Measurements from ENCODE around the gene PCSK1. TPM values are rescaled to one million over a fixed set of nuclear protein-coding genes. Genes with fewer than 3 reads are reported as not detected.

Gene PCSK1
- polyA plus RNA-seq, 2 of the 4 experiments (the other 2 are of a cell fraction): 0.14 to 0.17 TPM

GRCh38 chr5:96453394-96453793 lies 20.3 kb upstream of the PCSK1 start:
- FAIRE-seq: no peak

DNA sequence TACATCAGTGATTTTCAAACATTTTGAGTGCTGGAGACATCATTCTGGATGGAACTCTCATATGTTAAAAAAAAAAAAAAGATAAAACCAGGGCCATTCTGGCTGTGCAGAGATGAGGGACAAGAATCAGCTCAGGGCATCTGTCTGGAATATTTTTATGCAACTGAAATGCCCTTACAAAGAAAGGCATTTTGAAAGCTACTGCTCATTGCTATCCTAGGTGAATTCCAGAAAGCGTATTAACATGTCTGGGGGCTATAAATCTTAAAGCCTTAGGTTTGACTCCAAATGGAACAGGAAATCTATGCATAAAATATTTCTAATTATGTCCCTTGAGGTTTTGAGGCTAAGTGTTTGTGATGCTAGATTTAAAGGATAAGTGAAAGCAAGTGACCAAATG lies 14.9 kb upstream of the PCSK1 start:
- Histone ChIP-seq H3K9me3 (no peaks in the 10 kb centered on the region), H3K4me2 (no peak overlapping the region), H3K27ac (no peak overlapping the region), H3K4me3 (no peak overlapping the region), H3K4me1 (no peaks in the 10 kb centered on the region)
- no peak for DNase-seq (ENCODE audit: low read depth in 1 of 2, low spot score in 1 of 2)
- WGBS (ENCODE audit: missing lambda C conversion rate): 12% methylated on average over 1 of the region's 1 CpG
- POLR2A ChIA-PET: no interaction called here
- ATAC-seq: no peak
- no peak for FAIRE-seq
- TF ChIP-seq HOXB13 (CRISPR knock-in tag; IDR thresholded peaks at IDR 0.05; ENCODE audit: low read depth) (no peak), ZNF302 (CRISPR knock-in tag; IDR thresholded peaks at IDR 0.05) (no peak), HOXB5 (CRISPR knock-in tag; IDR thresholded peaks at IDR 0.05) (no peak), HOXA7 (CRISPR knock-in tag; IDR thresholded peaks at IDR 0.05) (no peak), EHF (CRISPR knock-in tag; IDR thresholded peaks at IDR 0.05) (no peak), HMGXB4 (CRISPR knock-in tag; IDR thresholded peaks at IDR 0.05; ENCODE audit: borderline replicate concordance) (no peak), CEBPB (IDR thresholded peaks at IDR 0.05) (no peak), REST (IDR thresholded peaks at IDR 0.05) (no peak), PBX3 (IDR thresholded peaks at IDR 0.05) (no peak)
- TF ChIP-seq, protein P1, sequence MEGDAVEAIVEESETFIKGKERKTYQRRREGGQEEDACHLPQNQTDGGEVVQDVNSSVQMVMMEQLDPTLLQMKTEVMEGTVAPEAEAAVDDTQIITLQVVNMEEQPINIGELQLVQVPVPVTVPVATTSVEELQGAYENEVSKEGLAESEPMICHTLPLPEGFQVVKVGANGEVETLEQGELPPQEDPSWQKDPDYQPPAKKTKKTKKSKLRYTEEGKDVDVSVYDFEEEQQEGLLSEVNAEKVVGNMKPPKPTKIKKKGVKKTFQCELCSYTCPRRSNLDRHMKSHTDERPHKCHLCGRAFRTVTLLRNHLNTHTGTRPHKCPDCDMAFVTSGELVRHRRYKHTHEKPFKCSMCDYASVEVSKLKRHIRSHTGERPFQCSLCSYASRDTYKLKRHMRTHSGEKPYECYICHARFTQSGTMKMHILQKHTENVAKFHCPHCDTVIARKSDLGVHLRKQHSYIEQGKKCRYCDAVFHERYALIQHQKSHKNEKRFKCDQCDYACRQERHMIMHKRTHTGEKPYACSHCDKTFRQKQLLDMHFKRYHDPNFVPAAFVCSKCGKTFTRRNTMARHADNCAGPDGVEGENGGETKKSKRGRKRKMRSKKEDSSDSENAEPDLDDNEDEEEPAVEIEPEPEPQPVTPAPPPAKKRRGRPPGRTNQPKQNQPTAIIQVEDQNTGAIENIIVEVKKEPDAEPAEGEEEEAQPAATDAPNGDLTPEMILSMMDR (IDR thresholded peaks at IDR 0.05): no peak
- CTCF ChIA-PET: interaction anchor here (1.0 to 1.4 kb wide), 6 partner anchors 8 to 154 kb away, joined by 3 to 5 read pairs (median 4); no protein-coding TSS in a partner anchor

More at GRCh38 chr5:96453394-96453793, 20.3 kb upstream of the PCSK1 start:
- Histone ChIP-seq H3K4me3 (no peak overlapping the region), H3K9me3 (no peaks in the 10 kb centered on the region), H3K4me2 (no peak overlapping the region), H3K27ac (no peak overlapping the region), H3K4me1 (no peaks in the 10 kb centered on the region)
- 33% methylated on average over 3 of the region's 3 CpGs for WGBS (ENCODE audit: missing lambda C conversion rate)
- DNase-seq (ENCODE audit: low read depth in 1 of 2, low spot score in 1 of 2): no peak
- POLR2A ChIA-PET: no interaction called here
- TF ChIP-seq MAFK (IDR thresholded peaks at IDR 0.05; ENCODE audit: partially characterized antibody) (no peak), CBX2 (IDR thresholded peaks at IDR 0.05; ENCODE audit: borderline replicate concordance, low read depth) (no peak), SREBF2 (IDR thresholded peaks at IDR 0.05) (no peak), EHF (CRISPR knock-in tag; IDR thresholded peaks at IDR 0.05) (no peak)
- CTCF ChIA-PET: interaction anchor here (0.9 to 1.0 kb wide), 2 partner anchors 51 to 61 kb away, joined by 3 to 4 read pairs; no protein-coding TSS in a partner anchor
- ATAC-seq: no peak

GRCh38 chr5:96440185-96440538 lies 7.1 kb upstream of the PCSK1 start:
- TF ChIP-seq NPAS2 (CRISPR knock-in tag; IDR thresholded peaks at IDR 0.05; ENCODE audit: borderline replicate concordance): no peak
- no peak for TF ChIP-seq MAX (IDR thresholded peaks at IDR 0.05)
- TF ChIP-seq E2F6 (IDR thresholded peaks at IDR 0.05; ENCODE audit: borderline replicate concordance, low read depth): no peak
- TF ChIP-seq GATA3 (IDR thresholded peaks at IDR 0.05; ENCODE audit: borderline replicate concordance): no peak
- no peak for TF ChIP-seq NFE2L2 (conservative IDR thresholded peaks at IDR 0.05; ENCODE audit: low read length)
- TF ChIP-seq FOXS1 (CRISPR knock-in tag; IDR thresholded peaks at IDR 0.05): no peak
- no peak for TF ChIP-seq POLR2A (IDR thresholded peaks at IDR 0.05; ENCODE audit: low read length)
- no peak for TF ChIP-seq CBX2 (IDR thresholded peaks at IDR 0.05; ENCODE audit: borderline replicate concordance, low read depth)
- TF ChIP-seq JUNB (IDR thresholded peaks at IDR 0.05): no peak
- ChIA-PET POLR2A (no interaction called here), CTCF (interaction anchor here (0.6 to 1.5 kb wide), 11 partner anchors 8 to 579 kb away, joined by 3 to 12 read pairs (median 4); no protein-coding TSS in a partner anchor)
- Histone ChIP-seq H3K27ac (no peak overlapping the region), H3K4me1 (no peaks in the 10 kb centered on the region), H3K4me2 (no peak overlapping the region), H3K4me3 (no peak overlapping the region), H3K9me3 (no peaks in the 10 kb centered on the region)
- ATAC-seq: no peak
- FAIRE-seq: no peak
- no peak for DNase-seq (ENCODE audit: low read depth in 1 of 2, low spot score in 1 of 2)
- 20% methylated on average over 2 of the region's 2 CpGs for WGBS (ENCODE audit: missing lambda C conversion rate)
